ENCODE measurements around the gene S1PR5. TPM values are rescaled to one million over a fixed set of nuclear protein-coding genes. Genes with fewer than 3 reads are reported as not detected.

S1PR5 gene
- total and polyA plus RNA-seq, 4 donors: 0.17 to 0.56 (median 0.34) TPM

DNA sequence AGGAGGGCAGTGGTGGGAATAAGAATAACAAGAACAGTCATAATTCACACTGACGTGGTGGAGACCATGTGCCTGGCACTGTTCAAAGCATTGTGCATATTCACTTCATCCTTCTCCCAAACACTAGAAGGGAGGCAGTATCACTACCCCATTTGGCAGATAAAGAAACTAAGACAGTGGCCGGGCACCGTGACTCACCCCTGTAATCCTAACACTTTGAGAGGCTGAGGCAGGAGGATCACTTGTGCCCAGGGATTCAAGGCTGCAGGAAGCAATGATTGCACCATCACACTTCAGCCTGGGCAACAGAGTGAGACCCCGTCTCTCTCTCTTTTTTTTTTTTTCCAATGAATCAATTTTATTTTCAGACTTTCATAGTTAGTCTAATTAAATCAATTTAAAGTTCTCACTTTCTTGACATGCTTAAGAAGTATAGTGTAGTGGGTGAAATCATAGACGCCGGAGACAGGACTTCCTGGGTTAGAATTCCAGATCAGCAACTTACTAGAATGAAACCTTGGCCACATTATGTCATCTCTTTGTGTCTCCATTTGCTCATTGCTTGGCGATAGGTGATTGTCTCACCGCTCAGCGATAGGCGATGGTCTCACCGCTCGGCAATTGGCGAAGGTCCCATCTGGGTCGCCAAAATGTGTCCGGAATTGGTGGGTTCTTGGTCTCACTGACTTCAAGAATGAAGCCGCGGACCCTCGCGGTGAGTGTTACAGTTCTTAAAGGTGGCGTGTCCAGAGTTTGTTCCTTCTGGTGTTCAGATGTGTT, 21.1 kb upstream of the S1PR5 start:
- no peak overlapping the region for H3K4me3 ChIP-seq (ENCODE audit: low read depth in 1 of 3, low read length in 3 of 3)
- no peaks in the 10 kb centered on the region for H3K9me3 ChIP-seq (ENCODE audit: control insufficient read depth in 4 of 4, low read length in 3 of 4)
- no peaks in the 10 kb centered on the region for H3K27me3 ChIP-seq (ENCODE audit: control insufficient read depth in 4 of 4, insufficient read depth in 4 of 4, low read length in 3 of 4)
- H3K9ac ChIP-seq (ENCODE audit: low read depth in 1 of 2, low read length in 2 of 2): no peak overlapping the region
- TF ChIP-seq YY1 (IDR thresholded peaks at IDR 0.05): no peak
- TF ChIP-seq, protein P1, sequence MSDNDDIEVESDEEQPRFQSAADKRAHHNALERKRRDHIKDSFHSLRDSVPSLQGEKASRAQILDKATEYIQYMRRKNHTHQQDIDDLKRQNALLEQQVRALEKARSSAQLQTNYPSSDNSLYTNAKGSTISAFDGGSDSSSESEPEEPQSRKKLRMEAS (IDR thresholded peaks at IDR 0.05): no peak
- TF ChIP-seq, protein P2, sequence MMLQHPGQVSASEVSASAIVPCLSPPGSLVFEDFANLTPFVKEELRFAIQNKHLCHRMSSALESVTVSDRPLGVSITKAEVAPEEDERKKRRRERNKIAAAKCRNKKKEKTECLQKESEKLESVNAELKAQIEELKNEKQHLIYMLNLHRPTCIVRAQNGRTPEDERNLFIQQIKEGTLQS (IDR thresholded peaks at IDR 0.05): no peak
- TF ChIP-seq RXRA (IDR thresholded peaks at IDR 0.05): no peak
- no peak for TF ChIP-seq HNF4G (IDR thresholded peaks at IDR 0.05)
- no peak for TF ChIP-seq JUND (IDR thresholded peaks at IDR 0.05)
- no peak for TF ChIP-seq FOXA2 (IDR thresholded peaks at IDR 0.05)
- TF ChIP-seq, protein P3, sequence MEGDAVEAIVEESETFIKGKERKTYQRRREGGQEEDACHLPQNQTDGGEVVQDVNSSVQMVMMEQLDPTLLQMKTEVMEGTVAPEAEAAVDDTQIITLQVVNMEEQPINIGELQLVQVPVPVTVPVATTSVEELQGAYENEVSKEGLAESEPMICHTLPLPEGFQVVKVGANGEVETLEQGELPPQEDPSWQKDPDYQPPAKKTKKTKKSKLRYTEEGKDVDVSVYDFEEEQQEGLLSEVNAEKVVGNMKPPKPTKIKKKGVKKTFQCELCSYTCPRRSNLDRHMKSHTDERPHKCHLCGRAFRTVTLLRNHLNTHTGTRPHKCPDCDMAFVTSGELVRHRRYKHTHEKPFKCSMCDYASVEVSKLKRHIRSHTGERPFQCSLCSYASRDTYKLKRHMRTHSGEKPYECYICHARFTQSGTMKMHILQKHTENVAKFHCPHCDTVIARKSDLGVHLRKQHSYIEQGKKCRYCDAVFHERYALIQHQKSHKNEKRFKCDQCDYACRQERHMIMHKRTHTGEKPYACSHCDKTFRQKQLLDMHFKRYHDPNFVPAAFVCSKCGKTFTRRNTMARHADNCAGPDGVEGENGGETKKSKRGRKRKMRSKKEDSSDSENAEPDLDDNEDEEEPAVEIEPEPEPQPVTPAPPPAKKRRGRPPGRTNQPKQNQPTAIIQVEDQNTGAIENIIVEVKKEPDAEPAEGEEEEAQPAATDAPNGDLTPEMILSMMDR (IDR thresholded peaks at IDR 0.05; ENCODE audit: low read depth, low read length, missing input control): no peak
- no peak for TF ChIP-seq FOXA1 (IDR thresholded peaks at IDR 0.05)
- TF ChIP-seq HNF4A (conservative IDR thresholded peaks at IDR 0.05): no peak
- no peak for TF ChIP-seq TAF1 (conservative IDR thresholded peaks at IDR 0.05)
- no peak for TF ChIP-seq RAD21 (IDR thresholded peaks at IDR 0.05)
- TF ChIP-seq, protein P4, sequence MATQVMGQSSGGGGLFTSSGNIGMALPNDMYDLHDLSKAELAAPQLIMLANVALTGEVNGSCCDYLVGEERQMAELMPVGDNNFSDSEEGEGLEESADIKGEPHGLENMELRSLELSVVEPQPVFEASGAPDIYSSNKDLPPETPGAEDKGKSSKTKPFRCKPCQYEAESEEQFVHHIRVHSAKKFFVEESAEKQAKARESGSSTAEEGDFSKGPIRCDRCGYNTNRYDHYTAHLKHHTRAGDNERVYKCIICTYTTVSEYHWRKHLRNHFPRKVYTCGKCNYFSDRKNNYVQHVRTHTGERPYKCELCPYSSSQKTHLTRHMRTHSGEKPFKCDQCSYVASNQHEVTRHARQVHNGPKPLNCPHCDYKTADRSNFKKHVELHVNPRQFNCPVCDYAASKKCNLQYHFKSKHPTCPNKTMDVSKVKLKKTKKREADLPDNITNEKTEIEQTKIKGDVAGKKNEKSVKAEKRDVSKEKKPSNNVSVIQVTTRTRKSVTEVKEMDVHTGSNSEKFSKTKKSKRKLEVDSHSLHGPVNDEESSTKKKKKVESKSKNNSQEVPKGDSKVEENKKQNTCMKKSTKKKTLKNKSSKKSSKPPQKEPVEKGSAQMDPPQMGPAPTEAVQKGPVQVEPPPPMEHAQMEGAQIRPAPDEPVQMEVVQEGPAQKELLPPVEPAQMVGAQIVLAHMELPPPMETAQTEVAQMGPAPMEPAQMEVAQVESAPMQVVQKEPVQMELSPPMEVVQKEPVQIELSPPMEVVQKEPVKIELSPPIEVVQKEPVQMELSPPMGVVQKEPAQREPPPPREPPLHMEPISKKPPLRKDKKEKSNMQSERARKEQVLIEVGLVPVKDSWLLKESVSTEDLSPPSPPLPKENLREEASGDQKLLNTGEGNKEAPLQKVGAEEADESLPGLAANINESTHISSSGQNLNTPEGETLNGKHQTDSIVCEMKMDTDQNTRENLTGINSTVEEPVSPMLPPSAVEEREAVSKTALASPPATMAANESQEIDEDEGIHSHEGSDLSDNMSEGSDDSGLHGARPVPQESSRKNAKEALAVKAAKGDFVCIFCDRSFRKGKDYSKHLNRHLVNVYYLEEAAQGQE (IDR thresholded peaks at IDR 0.05): no peak
- TF ChIP-seq, protein P5, sequence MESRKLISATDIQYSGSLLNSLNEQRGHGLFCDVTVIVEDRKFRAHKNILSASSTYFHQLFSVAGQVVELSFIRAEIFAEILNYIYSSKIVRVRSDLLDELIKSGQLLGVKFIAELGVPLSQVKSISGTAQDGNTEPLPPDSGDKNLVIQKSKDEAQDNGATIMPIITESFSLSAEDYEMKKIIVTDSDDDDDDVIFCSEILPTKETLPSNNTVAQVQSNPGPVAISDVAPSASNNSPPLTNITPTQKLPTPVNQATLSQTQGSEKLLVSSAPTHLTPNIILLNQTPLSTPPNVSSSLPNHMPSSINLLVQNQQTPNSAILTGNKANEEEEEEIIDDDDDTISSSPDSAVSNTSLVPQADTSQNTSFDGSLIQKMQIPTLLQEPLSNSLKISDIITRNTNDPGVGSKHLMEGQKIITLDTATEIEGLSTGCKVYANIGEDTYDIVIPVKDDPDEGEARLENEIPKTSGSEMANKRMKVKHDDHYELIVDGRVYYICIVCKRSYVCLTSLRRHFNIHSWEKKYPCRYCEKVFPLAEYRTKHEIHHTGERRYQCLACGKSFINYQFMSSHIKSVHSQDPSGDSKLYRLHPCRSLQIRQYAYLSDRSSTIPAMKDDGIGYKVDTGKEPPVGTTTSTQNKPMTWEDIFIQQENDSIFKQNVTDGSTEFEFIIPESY (IDR thresholded peaks at IDR 0.05): no peak
- no peak for TF ChIP-seq SP1 (IDR thresholded peaks at IDR 0.05)
- no peak for TF ChIP-seq GABPA (IDR thresholded peaks at IDR 0.05 in 1 of 2, conservative IDR thresholded peaks at IDR 0.05 in 1 of 2)
- TF ChIP-seq EGR1 (IDR thresholded peaks at IDR 0.05; ENCODE audit: low read depth in 2 of 2): no peak
- TF ChIP-seq NR2F2 (IDR thresholded peaks at IDR 0.05): no peak
- peaks cover 0 to 6% (median 4%) of the 10 kb centered on the region in 4 donors for H3K4me1 ChIP-seq (ENCODE audit: control insufficient read depth in 4 of 4, insufficient read depth in 4 of 4, low read length in 3 of 4)
- H3K27ac ChIP-seq (ENCODE audit: low read depth in 1 of 2, low read length in 2 of 2): no peak overlapping the region
- H3K36me3 ChIP-seq (ENCODE audit: control insufficient read depth in 4 of 4, insufficient read depth in 3 of 4, low read depth in 1 of 4, low read length in 3 of 4): no peaks in the 10 kb centered on the region
- 70% methylated on average over 20 of the region's 20 CpGs for WGBS
- DNase-seq (ENCODE audit: low spot score): no peak

Data from liver (tissue), 9 donors.